ENCODE results near the gene HOMER2. TPM values are rescaled to one million over a fixed set of nuclear protein-coding genes. Genes with fewer than 3 reads are reported as not detected.

Gene HOMER2
- total RNA-seq, 2 experiments from 2014 or later, result 0.85 to 1.6 TPM

- CTCF ChIA-PET, result interaction anchor here (1.3 to 1.6 kb wide), 2 partner anchors 9 to 273 kb away, joined by 3 read pairs; no protein-coding TSS in a partner anchor
- Histone ChIP-seq H3K36me3 (ENCODE audit: insufficient read depth, low read length) (no peaks in the 10 kb centered on the region), H3K9me3 (ENCODE audit: control insufficient read depth in 1 of 2, insufficient read depth in 1 of 2, low read length in 2 of 2) (no peaks in the 10 kb centered on the region), H3K27me3 (ENCODE audit: control insufficient read depth in 1 of 2, insufficient read depth in 2 of 2, low read length in 2 of 2) (peaks cover 10 to 14% of the 10 kb centered on the region in 2 experiments), H3K4me1 (ENCODE audit: insufficient read depth, low read length) (peaks cover 5% of the 10 kb centered on the region), H3K4me3 (ENCODE audit: low read length) (no peak overlapping the region), H3K27ac (ENCODE audit: low read depth in 1 of 2, low read length in 2 of 2) (no peak overlapping the region)
- Mint-ChIP-seq H3K4me1 (ENCODE audit: low read depth) (peaks cover 4% of the 10 kb centered on the region), H3K27ac (no peak overlapping the region), H3K36me3 (ENCODE audit: low read depth) (no peaks in the 10 kb centered on the region), H3K27me3 (peaks cover 41% of the 10 kb centered on the region), H3K9me3 (no peaks in the 10 kb centered on the region), H3K4me3 (no peak overlapping the region)
- ATAC-seq (ENCODE audit: poor library complexity), result no peak
- intact Hi-C loops (cut with DNase I, micrococcal nuclease), result no loop called here
- DNase-seq, result no peak
- no peak for TF ChIP-seq CTCF (IDR thresholded peaks at IDR 0.05)
- POLR2A ChIA-PET, result no interaction called here
Measured at GRCh38 chr15:82803793-82804574, 148.5 kb downstream of the HOMER2 start.

DNA sequence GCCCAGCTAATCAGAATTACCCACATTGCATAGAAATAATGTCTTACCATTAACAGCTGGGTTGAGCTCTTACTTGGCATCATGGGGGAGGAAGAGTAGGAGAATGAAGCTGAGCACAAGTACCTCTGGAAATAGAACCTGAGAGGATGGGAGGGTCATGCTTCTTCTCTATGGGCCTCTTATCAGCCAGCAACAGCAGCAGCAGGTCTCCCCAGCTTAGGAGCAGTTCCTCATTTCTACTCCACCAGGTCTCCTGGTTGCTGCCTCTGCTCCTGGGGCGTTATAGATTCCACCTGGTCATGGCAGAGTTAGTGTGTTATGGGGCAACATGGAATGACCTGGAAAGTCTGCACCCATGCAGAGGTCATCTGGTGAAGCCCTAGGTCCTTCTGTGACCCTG is 150.0 kb downstream of the HOMER2 start:
- DNase-seq, result no peak
- no peak overlapping the region for H3K27ac Mint-ChIP-seq
- H3K4me1 Mint-ChIP-seq (ENCODE audit: low read depth), result no peaks in the 10 kb centered on the region
- no peak for ATAC-seq (ENCODE audit: poor library complexity)
- no peaks in the 10 kb centered on the region for H3K4me1 ChIP-seq (ENCODE audit: insufficient read depth, low read length)
- no peaks in the 10 kb centered on the region for H3K36me3 Mint-ChIP-seq (ENCODE audit: low read depth)
- H3K27ac ChIP-seq (ENCODE audit: low read depth in 1 of 2, low read length in 2 of 2), result no peak overlapping the region
- H3K27me3 ChIP-seq (ENCODE audit: control insufficient read depth in 1 of 2, insufficient read depth in 2 of 2, low read length in 2 of 2), result peaks cover 11 to 19% of the 10 kb centered on the region in 2 experiments
- no peaks in the 10 kb centered on the region for H3K36me3 ChIP-seq (ENCODE audit: insufficient read depth, low read length)
- POLR2A ChIA-PET, result interaction anchor here (1.5 kb wide), 1 partner anchor 8 kb away, joined by 4 read pairs; no protein-coding TSS in a partner anchor
- intact Hi-C loops (cut with DNase I, micrococcal nuclease), result no loop called here
- H3K4me3 Mint-ChIP-seq, result no peak overlapping the region
- no peaks in the 10 kb centered on the region for H3K9me3 ChIP-seq (ENCODE audit: control insufficient read depth in 1 of 2, insufficient read depth in 1 of 2, low read length in 2 of 2)
- H3K4me3 ChIP-seq (ENCODE audit: low read length), result no peak overlapping the region
- no peak for TF ChIP-seq CTCF (IDR thresholded peaks at IDR 0.05)
- CTCF ChIA-PET, result no interaction called here
- H3K9me3 Mint-ChIP-seq, result no peaks in the 10 kb centered on the region
- H3K27me3 Mint-ChIP-seq, result peaks cover 42% of the 10 kb centered on the region

GRCh38 chr15:82799183-82799841 is 153.2 kb downstream of the HOMER2 start:
- ATAC-seq (ENCODE audit: poor library complexity) (no peak), DNase-seq (no peak)
- H3K27me3 Mint-ChIP-seq, result peaks cover 42% of the 10 kb centered on the region
- H3K36me3 Mint-ChIP-seq (ENCODE audit: low read depth), result no peaks in the 10 kb centered on the region
- intact Hi-C loops (cut with DNase I, micrococcal nuclease), result no loop called here
- H3K27me3 ChIP-seq (ENCODE audit: control insufficient read depth in 1 of 2, insufficient read depth in 2 of 2, low read length in 2 of 2), result peaks cover 11 to 19% of the 10 kb centered on the region in 2 experiments
- no peak overlapping the region for H3K27ac Mint-ChIP-seq
- no peaks in the 10 kb centered on the region for H3K9me3 Mint-ChIP-seq
- H3K4me3 Mint-ChIP-seq, result no peak overlapping the region
- no peak overlapping the region for H3K4me3 ChIP-seq (ENCODE audit: low read length)
- peaks cover 0 to 4% of the 10 kb centered on the region in 2 experiments for H3K9me3 ChIP-seq (ENCODE audit: control insufficient read depth in 1 of 2, insufficient read depth in 1 of 2, low read length in 2 of 2)
- CTCF ChIA-PET, result interaction anchor here (0.5 kb wide), 1 partner anchor 26 kb away, joined by 3 read pairs; no protein-coding TSS in a partner anchor
- no peak overlapping the region for H3K27ac ChIP-seq (ENCODE audit: low read depth in 1 of 2, low read length in 2 of 2)
- POLR2A ChIA-PET, result interaction anchor here (2.1 kb wide), 1 partner anchor 10 kb away, joined by 5 read pairs; the partner anchor contains the start of gene WHAMM
- H3K36me3 ChIP-seq (ENCODE audit: insufficient read depth, low read length), result no peaks in the 10 kb centered on the region
- H3K4me1 Mint-ChIP-seq (ENCODE audit: low read depth), result no peaks in the 10 kb centered on the region
- no peaks in the 10 kb centered on the region for H3K4me1 ChIP-seq (ENCODE audit: insufficient read depth, low read length)
- no peak for TF ChIP-seq CTCF (IDR thresholded peaks at IDR 0.05)

Other genes starting within 250 kb of the HOMER2 start
- gene AP3B2, start 242.8 kb downstream of the HOMER2 start, total RNA-seq, result under 1 TPM; 0.25 to 0.98 TPM
- gene FSD2, start 146.7 kb downstream of the HOMER2 start, total RNA-seq, result not detected
- 10 to 100 TPM; 86.4 to 87.7 TPM for gene WHAMM, start 143.1 kb downstream of the HOMER2 start, total RNA-seq
- gene RAMAC, start 33.5 kb upstream of the HOMER2 start, total RNA-seq, result 10 to 100 TPM; 25.5 to 26.5 TPM
- gene C15orf40, start 58.9 kb upstream of the HOMER2 start, total RNA-seq, result 10 to 100 TPM in 1 of 2 experiments, 1 to 10 TPM in 1; 7.4 to 11.0 TPM
- 10 to 100 TPM; 26.3 to 27.5 TPM for gene BTBD1, start 114.5 kb upstream of the HOMER2 start, total RNA-seq
- gene TM6SF1, start 154.9 kb upstream of the HOMER2 start, total RNA-seq, result not detected